ENCODE results near the gene RNF169. TPM values are rescaled to one million over a fixed set of nuclear protein-coding genes. Genes with fewer than 3 reads are reported as not detected.

The RNF169 gene
- total RNA-seq, 1 experiment from 2014 or later: 13.0 TPM

DNA sequence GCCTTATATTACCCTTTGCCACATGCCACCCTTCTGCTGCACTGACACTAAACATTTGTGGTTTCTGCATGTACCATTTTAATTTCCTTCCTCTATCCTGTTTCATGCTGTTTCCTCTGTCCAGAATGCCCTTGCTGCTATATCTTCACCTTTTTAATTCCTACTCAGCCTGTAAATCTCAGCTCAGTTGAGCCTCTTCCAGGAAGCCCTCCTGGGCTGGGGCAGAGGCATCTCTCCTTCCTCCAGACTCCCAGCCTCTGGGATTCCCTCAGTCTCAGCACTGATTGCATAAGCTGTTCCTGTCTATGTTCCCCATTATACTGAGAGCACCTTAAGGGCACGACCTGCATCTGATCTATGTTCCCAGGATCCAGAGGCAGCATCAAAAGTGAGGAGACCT, 98.7 kb downstream of the RNF169 start:
- no peak overlapping the region for H2BK120ac ChIP-seq (ENCODE audit: low read depth, low read length, poor library complexity, severe bottlenecking)
- no peaks in the 10 kb centered on the region for H3K9me3 Mint-ChIP-seq

More for the DNA sequence above, 98.7 kb downstream of the RNF169 start:
- Histone ChIP-seq H3K27me3 (ENCODE audit: insufficient read depth, low read length) (no peaks in the 10 kb centered on the region), H2AK5ac (ENCODE audit: insufficient read length, low read length) (no peak overlapping the region), H3K79me2 (ENCODE audit: insufficient read depth, low read length) (no peaks in the 10 kb centered on the region), H4K8ac (replicated peaks; ENCODE audit: insufficient read length, low read depth, low read length) (no peak overlapping the region), H4K91ac (ENCODE audit: insufficient read length, low read depth, low read length) (no peak overlapping the region), H3K9ac (ENCODE audit: extremely low read depth, insufficient read length, low read length) (no peak overlapping the region), H3K23ac (ENCODE audit: insufficient read length, low read depth, low read length) (no peak overlapping the region), H3T11ph (ENCODE audit: low read length) (no peak overlapping the region), H3K4me1 (ENCODE audit: insufficient read depth, low read length) (peaks cover 8% of the 10 kb centered on the region; the same call in 1 of the 2 replicates), H3K56ac (ENCODE audit: insufficient read length, low read depth, low read length) (no peak overlapping the region), H2BK15ac (ENCODE audit: low read depth, low read length) (no peak overlapping the region), H3K79me1 (ENCODE audit: insufficient read depth, low read depth, low read length, poor library complexity, severe bottlenecking) (no peaks in the 10 kb centered on the region), H3K14ac (ENCODE audit: insufficient read depth, low read length) (no peak overlapping the region), H2BK20ac (ENCODE audit: low read depth, low read length, poor library complexity, severe bottlenecking) (no peak overlapping the region), H4K5ac (ENCODE audit: insufficient read length, low read depth, low read length) (no peak overlapping the region), H2BK12ac (ENCODE audit: insufficient read length, low read depth, low read length) (no peak overlapping the region), H2AFZ (ENCODE audit: low read length) (no peak overlapping the region), H4K20me1 (ENCODE audit: control insufficient read depth, insufficient read depth, insufficient read length) (no peaks in the 10 kb centered on the region), H3K4ac (ENCODE audit: low read depth, low read length) (no peak overlapping the region), H3K4me2 (ENCODE audit: insufficient read depth, insufficient read length, low read length) (no peak overlapping the region), H2BK5ac (ENCODE audit: insufficient read length, low read length) (no peak overlapping the region), H3K27ac (ENCODE audit: insufficient read length, low read depth, low read length) (no peak overlapping the region), H3K18ac (ENCODE audit: insufficient read length, low read depth, low read length) (no peak overlapping the region), H3K9me3 (ENCODE audit: control insufficient read depth, low read depth, low read length) (no peaks in the 10 kb centered on the region), H3K23me2 (ENCODE audit: insufficient read length, low read depth, low read length, poor library complexity, severe bottlenecking) (no peaks in the 10 kb centered on the region)
- Mint-ChIP-seq H3K27ac (no peak overlapping the region; a peak in 2 of 7 replicates), H3K36me3 (ENCODE audit: insufficient read depth in 1 of 3, low read depth in 3 of 3) (peaks cover 3 to 36% (median 9%) of the 10 kb centered on the region in 3 experiments; a peak in 4 of 7 replicates), H3K4me3 (no peak overlapping the region), H3K4me1 (peaks cover 16 to 20% of the 10 kb centered on the region in 2 experiments), H3K27me3 (ENCODE audit: low read depth) (no peaks in the 10 kb centered on the region)
- WGBS (ENCODE audit: extremely low coverage, insufficient read length, low lambda C conversion rate): no CpG with 5 or more reads among the region's 1 CpG
- no peak for TF ChIP-seq CTCF (conservative IDR thresholded peaks at IDR 0.05)
- no peak for DNase-seq

Measured in H9 (cell line).